K562 (cell line): ENCODE measurements around the gene SLC35B1. TPM values are rescaled to one million over a fixed set of nuclear protein-coding genes. Genes with fewer than 3 reads are reported as not detected.

Experiments
- ATAC-seq: fragments of 200-7000 bp; cut with Tn5 transposase; 3 replicates; pipeline ENCODE4 v1.9.1; 2020; ENCODE audit warnings: moderate library complexity
- BruUV-seq: library from RNA; stranded (reverse); fragments of 400-500 nt; replicated peaks from 2 replicates; lab custom pipeline; 2021; lab: Mats Ljungman, UMichigan
- CTCF ChIA-PET: fragments of 300-600 bp; formaldehyde crosslinking; extraction: SDS; loops from one replicate; lab custom pipeline; 2021; ENCODE audit warnings: low intra/inter-chr PET ratio; lab: Yijun Ruan, JAX
- POLR2A ChIA-PET: fragments of 300-600, 350-650 bp; sonication (Branson Sonifier 250); formaldehyde crosslinking; extraction: SDS; loops from one replicate; lab custom pipeline; 2021; ENCODE audit warnings: antibody characterized with exemption, inconsistent platforms; lab: Yijun Ruan, JAX
- DNase-seq, 4 experiments: peaks; one replicate each; pipeline versions ENCODE4 v3.0.0 to v3.0.0-alpha.2; 2011 to 2018; ENCODE audit warnings: low spot score in 3 of 4, mixed read lengths in 3 of 4; ENCODE audit errors: extremely low read depth in 1 of 4
- FAIRE-seq: peaks from 2 replicates; lab custom pipeline; 2011; peaks lifted over from hg19 to GRCh38; lab: Jason Lieb, UNC
- H2AFZ ChIP-seq: 2 replicates; pipeline ENCODE4 v1.6.0; 2011; ENCODE audit warnings: low read depth, low read length, control low read depth, inconsistent platforms
- H3K27ac ChIP-seq: fragments of 200-600 bp; 3 replicates; pipeline ENCODE4 v1.8.0; 2011; ENCODE audit warnings: low read depth, mild to moderate bottlenecking, control low read depth, inconsistent platforms, low read length, moderate library complexity, mixed read lengths; ENCODE audit errors: extremely low read depth
- H3K27me3 ChIP-seq, 2 experiments: fragments of 300-600 bp in 1 of 2; 2 replicates in 1 of 2; 3 replicates in 1 of 2; pipeline versions ENCODE4 v1.6.0 to v1.8.0; 2011; ENCODE audit warnings: inconsistent platforms in 2 of 2, low read length in 2 of 2, mild to moderate bottlenecking in 1 of 2, mixed read lengths in 1 of 2, moderate library complexity in 1 of 2; ENCODE audit not compliant: control insufficient read depth in 2 of 2, insufficient read depth in 2 of 2
- H3K36me3 ChIP-seq: fragments of 300-600 bp; 3 replicates; pipeline ENCODE4 v1.8.0; 2011; ENCODE audit warnings: mild to moderate bottlenecking, low read length, inconsistent platforms; ENCODE audit not compliant: control insufficient read depth, insufficient read depth
- H3K4me1 ChIP-seq, 2 experiments: fragments of 200-600 bp in 1 of 2; replicated peaks in 1 of 2; 2 replicates in 1 of 2; 3 replicates in 1 of 2; pipeline versions ENCODE4 v1.5.1 to v1.8.0; 2011; ENCODE audit warnings: inconsistent platforms in 2 of 2, low read length in 2 of 2, mild to moderate bottlenecking in 1 of 2, mixed read lengths in 1 of 2, moderate library complexity in 1 of 2; ENCODE audit not compliant: control insufficient read depth in 2 of 2, insufficient read depth in 2 of 2
- H3K4me2 ChIP-seq: 2 replicates; pipeline ENCODE4 v1.6.1; 2011; ENCODE audit warnings: low read length, control low read depth, inconsistent platforms, mixed read lengths; ENCODE audit not compliant: insufficient read depth
- H3K4me3 ChIP-seq: fragments of 200-600 bp; sonication (generic), shearing (Covaris generic); 2 replicates; pipeline ENCODE4 v1.5.1; 2016; ENCODE audit warnings: control low read depth, inconsistent platforms
- H3K79me2 ChIP-seq: fragments of 200-600 bp; 3 replicates; pipeline ENCODE4 v1.8.0; 2011; ENCODE audit warnings: low read length, inconsistent platforms; ENCODE audit not compliant: control insufficient read depth, insufficient read depth
- H3K9ac ChIP-seq, 2 experiments: 2 replicates each; pipeline versions ENCODE4 v1.6.0 to v1.6.1; 2011; ENCODE audit warnings: low read depth in 2 of 2, low read length in 2 of 2, control low read depth in 1 of 2, inconsistent platforms in 1 of 2, mild to moderate bottlenecking in 1 of 2, mixed read lengths in 1 of 2; ENCODE audit not compliant: insufficient read depth in 1 of 2
- H3K9me1 ChIP-seq: one replicate; pipeline ENCODE4 v1.6.0; 2011; ENCODE audit warnings: inconsistent platforms, mild to moderate bottlenecking, low read length, moderate library complexity; ENCODE audit not compliant: control insufficient read depth, insufficient read depth
- H3K9me3 ChIP-seq: replicated peaks from 2 replicates; pipeline ENCODE4 v1.5.1; 2011; ENCODE audit warnings: low read depth, low read length, inconsistent platforms; ENCODE audit not compliant: control insufficient read depth, insufficient read depth
- H4K20me1 ChIP-seq: replicated peaks from 2 replicates; pipeline ENCODE4 v1.6.1; 2011; ENCODE audit warnings: low read length, inconsistent platforms, mixed read lengths; ENCODE audit not compliant: control insufficient read depth, insufficient read depth
- ASH1L ChIP-seq: fragments of 450-650 bp; IDR thresholded peaks from 2 replicates; pipeline ENCODE4 v1.6.1; 2018; ENCODE audit warnings: borderline replicate concordance, mild to moderate bottlenecking, low read depth; ENCODE audit not compliant: partially characterized antibody
- ATF4 ChIP-seq: fragments of 450-650 bp; formaldehyde crosslinking; IDR thresholded peaks from 2 replicates; pipeline ENCODE4 v1.4.0; 2022; ENCODE audit warnings: mild to moderate bottlenecking, moderate library complexity
- CAMTA2 ChIP-seq: fragments of 250-450 bp; sonication (Bioruptor Pico); conservative IDR thresholded peaks from 2 replicates; pipeline ENCODE4 v1.5.1; 2022
- FUS ChIP-seq: fragments of 200-400 bp; formaldehyde crosslinking; optimal IDR thresholded peaks from 2 replicates; pipeline ENCODE3; 2017; ENCODE audit warnings: low read depth, low read length
- HNRNPH1 ChIP-seq: fragments of 200-400 bp; formaldehyde crosslinking; optimal IDR thresholded peaks from 2 replicates; pipeline ENCODE3; 2017; ENCODE audit warnings: low read depth, mild to moderate bottlenecking, low read length, moderate library complexity
- IRF9 ChIP-seq: fragments of 450-650 bp; IDR thresholded peaks from 2 replicates; pipeline ENCODE4 v1.6.1; 2016; ENCODE audit warnings: missing biosample characterization, missing genetic modification characterization
- JUND ChIP-seq, 2 experiments: IDR thresholded peaks; 2 replicates in 1 of 2; 3 replicates in 1 of 2; pipeline ENCODE4 v1.6.1; 2011; ENCODE audit warnings: borderline replicate concordance in 2 of 2, low read depth in 2 of 2, low read length in 2 of 2, improper control_type of control experiment in 1 of 2, missing biosample characterization in 1 of 2, missing genetic modification characterization in 1 of 2, missing genetic modification reagents in 1 of 2
- POLR2G ChIP-seq: fragments of 200-400 bp; formaldehyde crosslinking; IDR thresholded peaks from 2 replicates; pipeline ENCODE4 v1.6.1; 2017; ENCODE audit warnings: low read depth, mild to moderate bottlenecking, antibody characterized with exemption, low read length, moderate library complexity
- RBM17 ChIP-seq: fragments of 200-400 bp; formaldehyde crosslinking; IDR thresholded peaks from 2 replicates; pipeline ENCODE4 v1.6.1; 2017; ENCODE audit warnings: low read depth, mild to moderate bottlenecking, low read length, borderline replicate concordance
- SAP30 ChIP-seq: fragments of 200-600 bp; sonication (generic); IDR thresholded peaks from 2 replicates; pipeline ENCODE4 v1.6.1; 2012; ENCODE audit warnings: borderline replicate concordance, low read depth, mild to moderate bottlenecking, moderate library complexity, low read length, control low read depth, inconsistent platforms; ENCODE audit not compliant: insufficient read depth, poor library complexity, severe bottlenecking
- ZBTB1 ChIP-seq: sonication (generic); formaldehyde crosslinking; IDR thresholded peaks from 2 replicates; pipeline ENCODE4 v1.8.1; 2023; ENCODE audit warnings: missing genetic modification reagents, low read depth, mild to moderate bottlenecking, borderline replicate concordance
- ZNF398 ChIP-seq: fragments of 250-450 bp; sonication (Bioruptor Pico); IDR thresholded peaks from 2 replicates; pipeline ENCODE4 v1.8.0; 2021; ENCODE audit warnings: moderate library complexity, mild to moderate bottlenecking, inconsistent platforms
- WGBS: fragments of 100-300 bp; shearing (Covaris generic); methylation state at CpG from one replicate; pipeline ENCODE4 v1.1.6; 2016; ENCODE audit warnings: low coverage, mixed read lengths; ENCODE audit not compliant: insufficient coverage; ENCODE audit errors: missing lambda C conversion rate; 5-methylcytosine and 5-hydroxymethylcytosine counted together
- in situ Hi-C: fragments of 300-500 bp; cut with MboI; formaldehyde crosslinking; loops from 4 replicates; pipeline ENCODE4 v1.15.0; 2018; ENCODE audit warnings: inconsistent platforms, mixed read lengths
- intact Hi-C: fragments of 100-400 bp; cut with micrococcal nuclease; formaldehyde crosslinking; loops from 2 replicates; pipeline ENCODE4 v1.14.2; 2022
- polyA plus RNA-seq, 8 experiments: library from polyadenylated mRNA; depleted of rRNA in 4 of 8; stranded (reverse) in 5 of 8; unstranded in 3 of 8; fragments of >200 nt; fragmentation: Nextera tagmentation in 2 of 8; fragmentation: Illumina TruSeq in 1 of 8; extraction: Ambion mirVana in 2 of 8; extraction: Trizol in 1 of 8; gene quantifications; 2 replicates each; pipeline versions ENCODE4 v1.2.1 to v1.2.3, GENCODE V29; 2011 to 2014; ENCODE audit warnings: inconsistent platforms in 1 of 8, missing spikeins in 1 of 8
- total RNA-seq, 7 experiments: library from RNA; depleted of rRNA in 6 of 7; stranded (reverse); fragments of >200 nt in 6 of 7; fragmentation: Illumina TruSeq in 2 of 7; extraction: Trizol in 2 of 7; gene quantifications; 2 replicates each; pipeline versions ENCODE4 v1.2.1 to v1.2.3, GENCODE V29; 2011 to 2021; ENCODE audit warnings: low replicate concordance in 1 of 7

Gene SLC35B1
- total and polyA plus RNA-seq, 9 of the 15 experiments (the other 6 are each of a cell fraction or from before 2014, with no cell fraction given): 51.4 to 87.9 (median 66.3) TPM

GRCh38 chr17:49699966-49700575 lies 7.7 kb downstream of the SLC35B1 start (continued):
- no peak for TF ChIP-seq IRF9 (tag)
- no peak for TF ChIP-seq JUND (IDR thresholded peaks at IDR 0.05; ENCODE audit: borderline replicate concordance, low read depth, low read length)
- no peak for TF ChIP-seq JUND (tag; IDR thresholded peaks at IDR 0.05; ENCODE audit: borderline replicate concordance, low read depth, low read length)
- TF ChIP-seq HNRNPH1: no peak

GRCh38 chr17:49698005-49698404 lies 9.8 kb downstream of the SLC35B1 start:
- Histone ChIP-seq H3K4me2 (no peak overlapping the region), H3K4me3 (no peak overlapping the region), H3K9me1 (no peaks in the 10 kb centered on the region), H3K27ac (no peak overlapping the region), H3K4me1 (no peaks in the 10 kb centered on the region; a peak in 1 of 5 replicates), H4K20me1 (no peaks in the 10 kb centered on the region; the same call in 1 of the 2 replicates), H3K27me3 (no peaks in the 10 kb centered on the region; a peak in 1 of 5 replicates), H3K36me3 (peaks cover 30% of the 10 kb centered on the region; the same call in 2 of the 3 replicates), H3K79me2 (no peaks in the 10 kb centered on the region), H2AFZ (no peak overlapping the region), H3K9me3 (no peaks in the 10 kb centered on the region), H3K9ac (no peak overlapping the region)
- no peak for FAIRE-seq
- intact Hi-C loops: loop anchor here (5.0 to 10.0 kb wide), 2 partner anchors 283 to 299 kb away; partner anchors contain the start of genes DLX3 and PHB1
- no peak for ATAC-seq
- DNase-seq: no peak
- no TSS peak for BruUV-seq
- CTCF ChIA-PET: interaction anchor here (1.1 to 8.1 kb wide), 2 partner anchors 129 to 141 kb away, joined by 5 to 167 read pairs; no protein-coding TSS in a partner anchor
- 23% methylated on average over 6 of the region's 6 CpGs for WGBS
- in situ Hi-C loops: loop anchor here (5.0 kb wide), 2 partner anchors 126 to 286 kb away; partner anchors contain the start of gene PHB1
- POLR2A ChIA-PET: interaction anchor here (0.8 to 3.5 kb wide), 5 partner anchors 9 to 118 kb away, joined by 3 to 23 read pairs (median 4); partner anchors contain the start of gene SLC35B1
- TF ChIP-seq RBM17 (no peak), POLR2G (no peak), ATF4 (CRISPR knock-in tag) (no peak), ZNF398 (CRISPR knock-in tag) (no peak), ASH1L (no peak), FUS (no peak), SAP30 (no peak), CAMTA2 (no peak), ZBTB1 (CRISPR knock-in tag) (no peak)
- TF ChIP-seq, all 486 proteins: peak for 0
